Epithelial cell of prostate (primary cell): ENCODE data around the gene ZGLP1.
A peak's percentile ranks its signal among the peaks of the same experiment; 100 is the strongest.
"Not testable (repeated sequence)": the region's sequence is repeated elsewhere in the genome, so short reads cannot be mapped to it uniquely, and the experiment has no call there.

Experiments used
- DNase-seq: peaks from one replicate; pipeline ENCODE4 v3.0.0-alpha.2; 2011; ENCODE audit warnings: low read depth, low spot score
- H3K27ac ChIP-seq: fragments of 450-650 bp; 2 replicates; pipeline ENCODE4 v1.5.1; 2017; ENCODE audit warnings: mild to moderate bottlenecking

The ZGLP1 gene

DNA sequence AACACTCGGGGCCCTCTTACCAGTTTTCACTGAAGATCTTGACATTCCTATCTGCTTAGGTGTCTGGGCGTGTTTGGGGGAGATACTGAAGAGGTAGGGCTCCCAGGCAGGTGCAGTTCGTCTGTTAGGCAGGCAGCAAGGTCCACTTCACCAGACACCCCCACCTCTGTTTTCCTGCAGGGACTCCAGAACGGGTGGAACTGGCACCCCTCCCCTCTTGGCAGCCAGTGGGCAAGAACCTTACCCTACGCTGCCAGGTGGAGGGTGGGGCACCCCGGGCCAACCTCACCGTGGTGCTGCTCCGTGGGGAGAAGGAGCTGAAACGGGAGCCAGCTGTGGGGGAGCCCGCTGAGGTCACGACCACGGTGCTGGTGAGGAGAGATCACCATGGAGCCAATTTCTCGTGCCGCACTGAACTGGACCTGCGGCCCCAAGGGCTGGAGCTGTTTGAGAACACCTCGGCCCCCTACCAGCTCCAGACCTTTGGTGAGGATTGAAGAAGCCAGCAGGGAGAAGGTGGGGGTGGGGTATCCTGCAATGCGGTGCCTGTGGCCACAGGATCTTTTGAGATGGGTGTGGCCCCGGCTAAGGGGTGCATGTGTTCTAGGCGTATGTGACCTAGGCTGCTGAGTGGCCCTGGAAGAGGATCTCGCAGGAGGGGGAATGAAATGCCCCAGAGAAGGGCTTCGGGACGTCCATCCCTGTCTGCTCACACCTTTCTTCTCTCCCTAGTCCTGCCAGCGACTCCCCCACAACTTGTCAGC is 26.1 kb downstream of the ZGLP1 start:
- H3K27ac ChIP-seq = no peak overlapping the region
- DNase-seq = no peak

DNA sequence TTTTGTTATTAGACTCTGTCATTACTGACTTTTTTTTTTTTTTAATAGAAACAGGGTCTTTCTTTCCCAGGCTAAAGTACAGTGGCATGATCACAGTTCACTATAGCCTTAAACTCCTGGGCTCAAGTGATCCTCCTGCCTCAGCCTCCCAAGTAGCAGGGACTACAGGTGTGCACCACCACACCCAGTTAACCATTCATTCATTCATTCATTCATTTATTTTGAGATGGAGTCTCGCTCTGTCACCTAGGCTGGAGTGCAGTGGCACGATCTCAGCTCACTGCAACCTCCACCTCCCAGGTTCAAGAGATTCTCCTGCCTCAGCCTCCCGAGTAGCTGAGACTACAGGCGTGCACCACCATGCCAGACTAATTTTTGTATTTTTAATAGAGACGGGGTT is 27.6 kb downstream of the ZGLP1 start:
- not testable (repeated sequence) for DNase-seq, H3K27ac ChIP-seq

DNA sequence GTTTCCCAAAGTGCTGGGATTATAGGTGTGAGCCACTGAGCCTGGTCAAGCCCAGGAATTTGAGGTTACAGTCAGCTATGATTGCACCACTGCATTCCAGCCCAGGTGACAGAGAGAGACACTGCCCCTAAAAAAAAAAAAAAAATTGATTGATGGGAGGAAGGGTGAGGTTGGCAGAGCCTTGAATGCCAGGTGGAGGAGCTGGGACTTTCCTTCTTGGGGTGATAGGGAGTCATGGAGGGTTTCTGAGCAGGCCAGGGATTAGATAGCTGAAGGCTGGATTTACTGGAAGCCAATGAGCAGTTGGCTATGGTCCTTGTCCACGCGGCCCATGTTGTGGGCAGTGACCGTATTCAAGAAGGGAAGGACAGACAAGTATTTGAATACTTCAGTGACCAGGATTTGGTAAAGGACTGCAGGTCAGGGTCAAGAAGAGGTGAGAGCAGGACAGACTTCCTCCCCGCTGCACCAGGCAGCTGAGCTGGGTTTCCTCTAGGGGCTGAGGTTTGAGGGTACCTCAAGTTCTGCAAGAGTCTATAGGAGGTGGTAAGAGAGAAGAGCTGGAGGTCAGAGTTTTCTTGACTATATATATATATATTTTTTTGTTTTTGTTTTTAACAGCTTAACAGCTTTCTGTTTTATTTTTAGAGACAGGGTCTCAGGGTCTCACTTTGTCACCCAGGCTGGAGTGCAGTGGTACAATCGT is 29.7 kb downstream of the ZGLP1 start:
- DNase-seq = no peak
- H3K27ac ChIP-seq = no peak overlapping the region

DNA sequence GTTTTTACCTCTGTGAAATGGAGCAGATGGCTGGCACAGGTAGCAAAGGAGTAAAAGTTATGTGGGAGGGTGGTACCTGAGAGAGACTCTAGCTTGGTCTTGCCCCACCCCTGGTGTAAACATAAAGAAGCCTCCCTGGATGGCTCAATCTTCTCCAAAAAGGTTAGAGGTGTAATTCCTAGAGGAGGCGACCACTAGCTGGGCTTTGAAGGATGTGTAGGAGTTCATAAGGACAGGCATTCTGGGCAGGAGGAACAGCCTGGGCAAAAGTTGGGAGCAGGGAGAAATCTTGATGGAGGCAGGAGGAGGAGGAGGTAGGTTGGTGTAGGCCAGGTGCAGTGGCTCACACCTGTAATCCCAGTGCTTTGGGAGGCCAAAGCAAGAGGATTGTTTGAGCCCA is 30.7 kb downstream of the ZGLP1 start:
- H3K27ac ChIP-seq = no peak overlapping the region
- DNase-seq = no peak

DNA sequence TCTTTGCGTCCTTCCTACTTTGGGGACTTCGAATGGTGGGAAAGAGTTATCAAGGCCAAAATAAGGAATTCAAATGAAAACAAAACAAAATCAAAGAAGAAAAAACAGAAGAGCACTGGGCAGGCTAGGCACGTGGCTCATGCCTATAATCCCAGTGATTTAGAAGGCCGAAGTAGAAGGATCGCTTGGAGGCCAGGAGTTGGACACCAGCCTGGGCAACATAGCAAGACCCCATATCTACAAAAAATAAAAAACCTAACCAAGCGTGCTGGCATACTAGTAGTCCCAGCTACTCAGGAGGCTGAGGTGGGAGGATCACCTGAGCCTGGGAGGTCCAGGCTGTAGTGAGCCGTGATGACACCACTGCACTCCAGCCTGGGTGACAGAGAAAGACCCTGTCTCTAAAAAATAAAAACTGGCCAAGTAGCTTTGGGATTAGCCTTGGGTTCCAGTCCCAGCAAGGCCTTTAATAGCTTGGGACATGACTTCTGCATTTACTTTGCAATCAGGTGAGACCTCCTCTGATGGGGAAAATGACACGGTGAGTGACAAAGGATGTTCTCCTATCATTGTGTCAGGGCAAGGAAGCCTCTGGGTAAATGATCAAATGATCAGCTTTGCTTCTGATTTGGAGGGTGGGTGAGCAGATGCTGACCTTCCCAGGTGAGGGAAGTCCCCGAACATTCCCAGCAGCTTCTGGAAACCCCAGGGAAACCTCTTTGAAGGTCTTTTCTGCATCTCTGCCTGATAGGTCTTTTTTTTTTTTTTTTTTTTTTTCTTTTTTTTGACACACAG is 31.6 kb downstream of the ZGLP1 start:
- DNase-seq = no peak
- no peak overlapping the region for H3K27ac ChIP-seq

DNA sequence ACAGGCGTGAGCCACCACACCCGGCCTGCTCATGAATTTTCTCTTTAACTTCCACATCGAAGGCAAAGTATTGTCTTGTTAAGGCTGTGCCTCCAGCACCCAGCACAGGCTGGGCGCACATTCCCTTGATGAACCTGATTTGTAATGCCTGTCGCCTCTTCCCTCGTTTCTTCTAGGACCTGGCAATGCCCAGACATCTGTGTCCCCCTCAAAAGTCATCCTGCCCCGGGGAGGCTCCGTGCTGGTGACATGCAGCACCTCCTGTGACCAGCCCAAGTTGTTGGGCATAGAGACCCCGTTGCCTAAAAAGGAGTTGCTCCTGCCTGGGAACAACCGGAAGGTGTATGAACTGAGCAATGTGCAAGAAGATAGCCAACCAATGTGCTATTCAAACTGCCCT is 35.0 kb downstream of the ZGLP1 start:
- H3K27ac ChIP-seq = no peak overlapping the region
- no peak for DNase-seq

DNA sequence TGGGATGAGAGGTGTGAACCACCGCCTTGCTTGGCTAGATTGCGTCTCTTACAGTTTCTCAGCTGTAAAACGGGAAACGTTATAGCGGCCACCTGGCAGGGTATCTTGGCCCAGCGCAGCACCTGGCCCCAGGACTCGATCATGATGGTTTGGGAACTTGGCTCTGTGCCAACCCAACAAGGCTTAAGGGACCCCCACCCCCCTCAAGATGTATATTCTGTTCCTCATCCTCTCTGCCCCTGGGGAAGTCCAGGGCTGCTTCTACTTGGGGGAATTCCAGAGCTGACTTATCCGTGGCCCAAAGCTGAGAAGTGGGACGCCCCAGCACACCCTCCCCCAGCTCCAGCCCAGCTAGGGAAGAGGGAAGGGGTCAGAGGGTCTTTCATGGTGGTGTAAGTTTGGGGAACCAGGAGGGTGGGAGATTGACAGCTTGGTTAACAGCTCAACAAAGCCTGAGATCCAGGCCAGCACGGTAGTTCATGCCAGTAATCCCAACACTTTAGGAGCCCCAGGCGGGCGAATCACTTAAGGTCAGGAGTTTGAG is 38.0 kb downstream of the ZGLP1 start:
- DNase-seq = no peak
- no peak overlapping the region for H3K27ac ChIP-seq

DNA sequence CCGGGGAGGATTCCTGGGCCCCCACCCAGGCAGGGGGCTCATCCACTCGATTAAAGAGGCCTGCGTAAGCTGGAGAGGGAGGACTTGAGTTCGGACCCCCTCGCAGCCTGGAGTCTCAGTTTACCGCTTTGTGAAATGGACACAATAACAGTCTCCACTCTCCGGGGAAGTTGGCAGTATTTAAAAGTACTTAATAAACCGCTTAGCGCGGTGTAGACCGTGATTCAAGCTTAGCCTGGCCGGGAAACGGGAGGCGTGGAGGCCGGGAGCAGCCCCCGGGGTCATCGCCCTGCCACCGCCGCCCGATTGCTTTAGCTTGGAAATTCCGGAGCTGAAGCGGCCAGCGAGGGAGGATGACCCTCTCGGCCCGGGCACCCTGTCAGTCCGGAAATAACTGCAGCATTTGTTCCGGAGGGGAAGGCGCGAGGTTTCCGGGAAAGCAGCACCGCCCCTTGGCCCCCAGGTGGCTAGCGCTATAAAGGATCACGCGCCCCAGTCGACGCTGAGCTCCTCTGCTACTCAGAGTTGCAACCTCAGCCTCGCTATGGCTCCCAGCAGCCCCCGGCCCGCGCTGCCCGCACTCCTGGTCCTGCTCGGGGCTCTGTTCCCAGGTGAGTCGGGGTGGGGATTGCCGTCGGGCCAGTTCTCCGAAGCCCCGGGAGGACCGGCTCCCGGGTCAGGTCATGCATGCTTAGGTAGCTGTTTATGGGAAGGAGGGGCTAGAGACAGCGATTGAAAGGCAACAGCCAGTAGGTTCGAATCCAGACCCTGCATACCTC is 38.8 kb downstream of the ZGLP1 start, which contains the start of gene ICAM1:
TSS of gene ICAM1 (plus strand) at position 505 of the 779 bp plus-strand sequence. CDS start at position 545, 40 bp downstream.
- DNase-seq = no peak
- no peak within 1 kb of the TSS for H3K27ac ChIP-seq

DNA sequence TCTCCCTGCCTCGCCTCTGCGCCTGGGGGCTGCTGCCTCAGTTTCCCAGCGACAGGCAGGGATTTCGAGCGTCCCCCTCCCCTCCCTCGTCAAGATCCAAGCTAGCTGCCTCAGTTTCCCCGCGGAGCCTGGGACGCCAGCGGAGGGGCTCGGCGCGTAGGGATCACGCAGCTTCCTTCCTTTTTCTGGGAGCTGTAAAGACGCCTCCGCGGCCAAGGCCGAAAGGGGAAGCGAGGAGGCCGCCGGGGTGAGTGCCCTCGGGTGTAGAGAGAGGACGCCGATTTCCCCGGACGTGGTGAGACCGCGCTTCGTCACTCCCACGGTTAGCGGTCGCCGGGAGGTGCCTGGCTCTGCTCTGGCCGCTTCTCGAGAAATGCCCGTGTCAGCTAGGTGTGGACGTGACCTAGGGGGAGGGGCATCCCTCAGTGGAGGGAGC is 39.4 kb downstream of the ZGLP1 start:
- no peak for DNase-seq
- H3K27ac ChIP-seq = no peak overlapping the region

DNA sequence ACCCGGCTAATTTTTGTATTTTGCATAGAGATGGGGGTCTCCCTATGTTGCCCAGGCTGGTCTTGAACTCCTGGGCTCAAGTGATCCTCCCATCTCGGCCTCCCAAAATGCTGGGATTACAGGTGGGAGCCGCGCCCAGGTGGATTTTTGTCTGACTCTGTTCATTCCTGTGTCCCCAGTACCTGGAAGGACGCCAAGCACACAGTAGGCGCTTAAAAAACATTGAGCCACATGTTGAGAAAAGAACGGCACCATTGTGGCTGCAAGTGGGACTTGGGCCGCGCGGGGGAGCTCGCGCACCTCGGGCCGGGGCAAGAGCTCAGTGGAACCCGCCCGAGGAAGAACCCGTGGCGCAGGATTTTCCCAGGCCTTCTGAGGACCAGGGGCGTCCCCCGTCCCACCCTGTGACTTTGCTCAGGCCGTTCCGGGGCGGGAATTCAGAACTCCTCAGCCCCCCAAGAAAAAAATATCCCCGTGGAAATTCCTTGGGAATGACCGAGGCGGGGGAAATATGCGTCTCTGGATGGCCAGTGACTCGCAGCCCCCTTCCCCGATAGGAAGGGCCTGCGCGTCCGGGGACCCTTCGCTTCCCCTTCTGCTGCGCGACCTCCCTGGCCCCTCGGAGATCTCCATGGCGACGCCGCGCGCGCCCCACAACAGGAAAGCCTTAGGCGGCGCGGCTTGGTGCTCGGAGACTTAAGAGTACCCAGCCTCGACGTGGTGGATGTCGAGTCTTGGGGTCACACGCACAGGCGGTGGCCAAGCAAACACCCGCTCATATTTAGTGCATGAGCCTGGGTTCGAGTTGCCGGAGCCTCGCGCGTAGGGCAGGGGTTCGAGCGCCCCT is 40.1 kb downstream of the ZGLP1 start:
- H3K27ac ChIP-seq = no peak overlapping the region
- no peak for DNase-seq

DNA sequence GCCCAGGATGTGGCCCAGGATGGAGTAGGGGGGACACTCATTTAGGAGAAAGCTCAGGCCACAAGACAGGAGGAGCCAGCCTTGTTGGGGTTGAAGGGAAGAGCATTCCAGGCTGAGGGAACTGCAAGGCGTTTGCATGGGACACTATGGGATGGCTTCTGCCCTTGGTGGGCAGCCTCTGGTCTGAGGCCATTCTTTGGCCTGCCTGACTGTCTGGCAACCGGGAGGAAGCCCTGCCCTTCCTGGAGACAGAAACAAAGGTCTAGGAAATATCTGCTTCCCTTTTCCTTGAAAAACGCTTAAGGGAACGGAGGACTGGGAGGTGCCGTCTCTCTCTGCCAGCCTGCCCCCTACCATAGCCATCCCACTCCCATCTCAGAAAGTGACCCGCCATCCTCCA is 41.5 kb downstream of the ZGLP1 start:
- DNase-seq = no peak
- no peak overlapping the region for H3K27ac ChIP-seq

DNA sequence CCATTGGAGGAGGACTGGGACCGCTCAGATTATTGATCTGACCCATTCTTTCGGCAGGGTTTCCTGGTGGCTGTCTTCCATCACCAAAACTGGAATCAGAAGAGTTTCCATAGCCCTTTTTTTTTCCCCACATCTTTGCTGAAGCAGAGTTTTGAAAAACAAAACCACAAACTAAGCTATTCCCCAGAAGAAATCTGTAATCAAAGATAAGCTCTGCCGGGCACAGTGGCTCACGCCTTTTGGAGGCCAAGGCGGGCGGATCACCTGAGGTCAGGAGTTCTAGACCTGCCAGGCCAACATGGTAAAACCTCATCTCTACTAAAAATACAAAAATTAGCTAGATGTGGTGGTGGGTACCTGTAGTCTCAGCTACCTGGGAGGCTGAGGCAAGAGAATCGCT is 42.9 kb downstream of the ZGLP1 start:
- no peak for DNase-seq
- H3K27ac ChIP-seq = no peak overlapping the region

DNA sequence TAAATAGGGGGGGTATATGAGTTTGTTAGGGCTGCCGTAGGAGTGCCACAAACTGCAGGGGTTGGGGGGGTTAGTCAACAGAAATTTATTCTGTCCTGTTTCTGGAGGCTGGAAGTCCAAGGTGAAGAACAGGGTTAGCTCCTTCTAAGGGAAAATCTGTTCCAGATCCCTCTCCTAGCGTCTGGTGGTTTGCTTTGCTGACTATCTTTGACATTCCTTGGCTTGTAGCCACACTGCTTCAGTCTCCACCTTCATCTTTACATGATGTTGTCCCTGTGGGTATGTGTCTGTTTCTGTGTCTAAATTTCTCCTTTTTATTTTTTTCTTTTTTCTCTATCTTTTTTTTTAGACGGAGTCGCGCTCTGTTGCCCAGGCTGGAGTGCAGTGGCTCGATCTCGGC is 46.8 kb downstream of the ZGLP1 start:
- no peak overlapping the region for H3K27ac ChIP-seq
- no peak for DNase-seq

DNA sequence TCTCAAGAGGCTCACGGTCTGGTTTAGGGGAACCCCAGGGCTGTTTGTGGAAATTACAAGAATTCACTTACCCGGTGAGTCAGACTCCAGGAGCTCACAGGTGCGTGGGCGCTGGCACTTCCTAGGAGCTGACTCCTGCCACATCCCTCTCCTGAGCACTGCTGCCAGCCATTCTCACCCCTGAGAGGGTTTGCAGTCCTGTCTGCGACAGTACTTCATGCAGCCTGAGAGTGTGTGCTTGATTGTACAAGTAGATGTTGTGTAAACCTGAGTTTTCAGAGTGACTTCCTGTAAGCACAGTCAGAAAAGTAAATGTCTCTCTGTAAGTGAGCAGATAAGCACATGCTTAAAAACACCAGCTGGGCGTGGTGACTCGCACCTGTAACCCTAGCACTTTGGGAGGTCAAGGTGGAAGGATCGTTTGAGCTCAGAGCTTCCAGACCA is 49.5 kb downstream of the ZGLP1 start:
- H3K27ac ChIP-seq = peak overlapping the region; percentile 52
- peak; percentile 75 for DNase-seq

DNA sequence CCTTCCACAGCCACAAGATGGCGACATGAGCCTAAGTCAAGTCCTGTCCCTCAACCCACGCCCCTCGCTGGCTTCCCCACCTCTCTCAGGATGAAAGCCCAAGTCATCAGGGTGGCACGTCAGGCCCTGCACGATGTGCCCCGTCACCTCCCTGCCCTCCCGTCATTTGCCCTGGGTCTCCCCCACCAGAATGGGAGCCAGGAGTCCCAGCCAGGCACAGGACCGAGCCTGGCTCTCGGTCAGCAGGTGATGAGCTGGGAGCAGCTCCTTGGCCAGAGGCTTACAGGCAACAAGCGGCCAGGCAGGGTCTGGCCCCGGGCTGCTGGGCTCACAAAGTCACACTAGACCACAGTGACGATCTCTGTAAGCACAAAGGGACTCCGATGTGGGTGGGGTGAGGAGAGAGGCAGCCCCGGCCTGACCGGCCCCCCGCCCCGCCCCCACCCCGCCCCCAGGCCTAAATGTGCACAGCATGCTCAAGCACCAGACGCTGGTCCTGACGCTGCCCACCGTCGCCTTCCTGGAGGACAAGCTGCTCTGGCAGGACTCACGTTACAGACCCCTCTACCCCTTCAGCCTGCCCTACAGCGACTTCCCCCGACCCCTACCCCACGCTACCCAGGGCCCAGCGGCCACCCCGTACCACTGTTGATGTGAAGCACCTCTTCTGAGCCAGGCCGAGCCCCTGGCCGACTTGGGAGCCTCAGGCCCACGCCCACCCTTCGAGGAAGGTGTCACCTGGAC is 50.3 kb downstream of the ZGLP1 start:
- peak overlapping the region; percentile 52 for H3K27ac ChIP-seq
- DNase-seq = peak; percentile 40

DNA sequence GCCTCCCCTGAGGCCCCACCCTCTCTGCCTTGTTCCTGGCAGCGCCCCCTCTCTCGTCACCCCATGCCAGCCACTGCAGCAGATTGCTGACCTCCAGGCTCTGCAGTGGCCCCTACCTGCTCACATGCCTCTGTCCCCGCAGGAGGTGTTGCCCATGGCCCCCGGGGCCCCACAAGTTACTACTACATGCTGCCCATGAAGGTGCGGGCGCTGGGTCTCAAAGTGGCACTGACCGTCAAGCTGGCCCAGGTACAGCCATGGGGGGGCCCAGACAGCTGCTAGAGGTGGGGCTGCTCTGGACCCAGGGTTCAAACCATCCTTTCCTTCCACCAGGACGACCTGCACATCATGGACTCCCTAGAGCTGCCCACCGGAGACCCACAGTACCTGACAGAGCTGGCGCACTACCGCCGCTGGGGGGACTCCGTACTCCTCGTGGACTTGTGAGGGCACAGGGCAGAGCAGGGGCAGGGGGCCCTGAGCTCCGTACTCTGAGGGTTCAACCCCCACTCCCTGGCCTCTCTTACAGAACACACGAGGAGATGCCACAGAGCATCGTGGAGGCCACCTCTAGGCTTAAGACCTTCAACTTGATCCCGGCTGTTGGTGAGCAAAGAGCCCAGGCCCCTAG is 51.4 kb downstream of the ZGLP1 start:
- H3K27ac ChIP-seq = no peak overlapping the region
- no peak for DNase-seq

DNA sequence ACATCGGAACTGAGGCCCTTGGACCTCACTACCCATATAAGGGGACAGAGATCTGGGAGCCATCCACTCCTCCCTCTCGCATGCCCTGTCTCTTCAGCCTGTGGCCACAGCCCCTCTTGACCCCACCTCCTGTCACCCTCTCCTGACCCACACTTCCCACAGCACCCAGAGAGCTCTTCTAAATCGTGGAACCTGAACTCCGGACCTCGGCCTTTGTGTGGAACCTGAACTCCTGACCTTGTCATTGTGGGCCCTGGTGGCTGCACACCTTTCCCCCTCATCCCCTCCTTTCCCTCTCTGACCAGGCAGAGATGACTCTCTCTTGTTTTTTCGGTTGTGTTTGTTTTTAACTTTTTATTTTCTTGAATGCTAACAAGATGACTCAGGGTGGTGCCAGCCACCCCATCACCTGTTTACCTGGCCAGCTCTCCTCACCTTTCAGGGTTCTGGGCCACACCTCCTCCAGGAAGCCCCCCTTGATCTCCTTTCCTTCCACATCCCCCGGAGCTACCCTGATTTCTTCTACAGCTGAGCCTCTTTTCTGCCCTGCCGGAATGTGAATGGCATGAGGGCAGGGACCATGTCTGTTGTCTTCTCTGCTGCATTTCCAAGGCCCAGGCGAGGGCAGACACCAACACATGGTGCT is 52.5 kb downstream of the ZGLP1 start:
- DNase-seq = no peak
- no peak overlapping the region for H3K27ac ChIP-seq
